ENCODE results near the gene LDB2.

DNA sequence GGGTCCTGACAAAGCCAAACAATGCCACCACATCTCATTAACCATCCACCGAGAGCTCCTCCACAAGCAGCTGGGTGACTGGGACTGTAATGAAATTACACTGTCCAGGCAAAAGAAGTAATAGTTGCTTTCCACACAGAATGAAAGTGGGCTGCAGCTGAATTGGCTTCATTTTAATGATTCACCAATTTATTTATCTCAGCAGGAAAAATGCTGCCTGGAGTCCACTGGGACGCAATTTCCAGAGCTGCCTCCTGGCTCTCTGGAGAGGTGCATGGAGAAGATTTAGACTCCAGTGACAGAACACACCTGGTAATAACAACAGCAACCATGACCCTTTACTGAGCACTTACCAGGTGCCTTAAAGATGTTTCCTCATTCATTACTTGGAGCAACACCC lies 226.7 kb downstream of the LDB2 start:
- TF ChIP-seq POLR2AphosphoS5 (IDR thresholded peaks at IDR 0.05) = no peak
- TF ChIP-seq, protein P1, sequence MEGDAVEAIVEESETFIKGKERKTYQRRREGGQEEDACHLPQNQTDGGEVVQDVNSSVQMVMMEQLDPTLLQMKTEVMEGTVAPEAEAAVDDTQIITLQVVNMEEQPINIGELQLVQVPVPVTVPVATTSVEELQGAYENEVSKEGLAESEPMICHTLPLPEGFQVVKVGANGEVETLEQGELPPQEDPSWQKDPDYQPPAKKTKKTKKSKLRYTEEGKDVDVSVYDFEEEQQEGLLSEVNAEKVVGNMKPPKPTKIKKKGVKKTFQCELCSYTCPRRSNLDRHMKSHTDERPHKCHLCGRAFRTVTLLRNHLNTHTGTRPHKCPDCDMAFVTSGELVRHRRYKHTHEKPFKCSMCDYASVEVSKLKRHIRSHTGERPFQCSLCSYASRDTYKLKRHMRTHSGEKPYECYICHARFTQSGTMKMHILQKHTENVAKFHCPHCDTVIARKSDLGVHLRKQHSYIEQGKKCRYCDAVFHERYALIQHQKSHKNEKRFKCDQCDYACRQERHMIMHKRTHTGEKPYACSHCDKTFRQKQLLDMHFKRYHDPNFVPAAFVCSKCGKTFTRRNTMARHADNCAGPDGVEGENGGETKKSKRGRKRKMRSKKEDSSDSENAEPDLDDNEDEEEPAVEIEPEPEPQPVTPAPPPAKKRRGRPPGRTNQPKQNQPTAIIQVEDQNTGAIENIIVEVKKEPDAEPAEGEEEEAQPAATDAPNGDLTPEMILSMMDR (IDR thresholded peaks at IDR 0.05) = no peak

Measured in breast epithelium (tissue), 3 donors.